ENCODE measurements around the gene TTC4. TPM values are rescaled to one million over a fixed set of nuclear protein-coding genes. Genes with fewer than 3 reads are reported as not detected.
"Not testable (repeated sequence)": the region's sequence is repeated elsewhere in the genome, so short reads cannot be mapped to it uniquely, and the experiment has no call there.

TTC4 gene
- total RNA-seq, 6 experiments from 2014 or later: 8.1 to 19.2 (median 10.0) TPM

DNA sequence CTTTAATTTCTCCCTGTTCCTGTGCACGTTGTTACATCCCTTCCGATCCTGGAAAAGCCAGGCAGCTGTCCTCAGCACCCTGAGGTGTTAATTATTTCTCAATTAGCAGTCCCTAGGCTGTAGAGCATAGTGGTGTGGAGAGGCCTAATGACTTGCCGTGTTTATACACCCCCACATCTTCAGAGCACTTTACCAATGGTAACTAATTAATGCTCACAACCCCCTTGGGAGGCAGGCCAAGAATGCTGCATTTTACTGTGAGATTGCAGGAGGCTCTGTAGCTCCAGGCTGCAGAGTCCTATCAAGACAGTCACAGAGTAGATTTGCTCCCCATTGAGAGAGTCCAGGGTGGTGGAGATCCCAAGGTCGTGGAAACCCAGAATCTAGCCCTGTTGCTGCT lies 51.1 kb downstream of the TTC4 start:
- DNase-seq (no peak), ATAC-seq (no peak)
- intact Hi-C loops (cut with DNase I): no loop called here
- Histone ChIP-seq H3K27me3 (no peaks in the 10 kb centered on the region), H3K27ac (no peak overlapping the region), H3K36me3 (no peaks in the 10 kb centered on the region), H3K4me3 (no peak overlapping the region), H3K4me1 (peaks cover 0 to 11% (median 0%) of the 10 kb centered on the region in 4 donors), H3K9me3 (no peaks in the 10 kb centered on the region)
- TF ChIP-seq POLR2A (IDR thresholded peaks at IDR 0.05): no peak
- WGBS (ENCODE audit: insufficient coverage, low coverage, low lambda C conversion rate, missing lambda C conversion rate): 17% methylated on average over 2 of the region's 4 CpGs

DNA sequence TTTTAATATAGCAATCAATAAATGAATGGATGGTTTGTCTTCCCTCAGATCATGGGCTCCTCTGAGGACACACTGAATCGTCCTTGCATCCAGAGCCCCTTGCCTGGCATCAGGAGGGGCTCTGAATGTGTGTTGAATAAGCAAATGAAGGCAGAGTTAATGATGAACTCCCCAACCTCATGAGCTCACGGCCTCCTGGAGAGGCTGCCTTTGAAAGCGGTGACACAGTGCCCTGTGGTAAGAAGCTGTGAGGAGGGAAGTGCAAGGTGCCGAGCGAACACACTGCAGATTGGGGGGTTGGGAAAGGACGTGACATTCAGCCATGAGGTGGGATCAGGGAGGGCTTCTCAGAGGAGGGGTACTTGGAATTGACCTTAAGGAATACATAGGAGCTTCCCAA lies 51.9 kb downstream of the TTC4 start:
- no peaks in the 10 kb centered on the region for H3K9me3 ChIP-seq
- H3K4me1 ChIP-seq: peaks cover 0 to 11% (median 0%) of the 10 kb centered on the region in 4 donors
- intact Hi-C loops (cut with DNase I): no loop called here
- DNase-seq: no peak
- 60% methylated on average over 3 of the region's 6 CpGs for WGBS (ENCODE audit: insufficient coverage, low coverage, low lambda C conversion rate, missing lambda C conversion rate)
- H3K36me3 ChIP-seq: no peaks in the 10 kb centered on the region
- no peaks in the 10 kb centered on the region for H3K27me3 ChIP-seq
- no peak overlapping the region for H3K27ac ChIP-seq
- no peak for ATAC-seq
- H3K4me3 ChIP-seq: no peak overlapping the region
- TF ChIP-seq POLR2A (IDR thresholded peaks at IDR 0.05): no peak
- TF ChIP-seq, protein P1, sequence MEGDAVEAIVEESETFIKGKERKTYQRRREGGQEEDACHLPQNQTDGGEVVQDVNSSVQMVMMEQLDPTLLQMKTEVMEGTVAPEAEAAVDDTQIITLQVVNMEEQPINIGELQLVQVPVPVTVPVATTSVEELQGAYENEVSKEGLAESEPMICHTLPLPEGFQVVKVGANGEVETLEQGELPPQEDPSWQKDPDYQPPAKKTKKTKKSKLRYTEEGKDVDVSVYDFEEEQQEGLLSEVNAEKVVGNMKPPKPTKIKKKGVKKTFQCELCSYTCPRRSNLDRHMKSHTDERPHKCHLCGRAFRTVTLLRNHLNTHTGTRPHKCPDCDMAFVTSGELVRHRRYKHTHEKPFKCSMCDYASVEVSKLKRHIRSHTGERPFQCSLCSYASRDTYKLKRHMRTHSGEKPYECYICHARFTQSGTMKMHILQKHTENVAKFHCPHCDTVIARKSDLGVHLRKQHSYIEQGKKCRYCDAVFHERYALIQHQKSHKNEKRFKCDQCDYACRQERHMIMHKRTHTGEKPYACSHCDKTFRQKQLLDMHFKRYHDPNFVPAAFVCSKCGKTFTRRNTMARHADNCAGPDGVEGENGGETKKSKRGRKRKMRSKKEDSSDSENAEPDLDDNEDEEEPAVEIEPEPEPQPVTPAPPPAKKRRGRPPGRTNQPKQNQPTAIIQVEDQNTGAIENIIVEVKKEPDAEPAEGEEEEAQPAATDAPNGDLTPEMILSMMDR (IDR thresholded peaks at IDR 0.05): no peak

DNA sequence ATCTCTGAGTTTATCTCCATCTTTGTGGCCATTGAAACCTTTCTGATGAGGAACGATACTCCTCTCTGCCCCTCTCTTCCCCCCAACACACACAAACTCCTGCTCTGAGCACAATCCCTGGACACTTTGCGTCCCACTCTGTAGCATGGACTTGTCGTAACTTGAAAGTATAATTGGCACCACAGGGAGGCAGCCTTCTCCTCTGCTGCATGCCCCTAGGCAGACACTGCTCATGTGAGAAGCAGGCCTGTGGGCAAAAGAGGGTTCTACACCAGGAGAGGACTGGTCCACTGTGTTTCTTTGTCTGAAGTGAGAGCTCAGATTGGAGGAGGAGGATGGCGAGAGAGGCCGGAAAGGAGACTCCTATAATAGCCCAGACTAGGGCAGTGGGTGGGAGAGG lies 52.4 kb downstream of the TTC4 start:
- no peak for ATAC-seq
- peaks cover 0 to 11% (median 0%) of the 10 kb centered on the region in 4 donors for H3K4me1 ChIP-seq
- intact Hi-C loops (cut with DNase I): no loop called here
- no peaks in the 10 kb centered on the region for H3K9me3 ChIP-seq
- no peak for DNase-seq
- no peak overlapping the region for H3K4me3 ChIP-seq
- TF ChIP-seq, protein P1 (IDR thresholded peaks at IDR 0.05): peak in 1 of 4 donors; percentile 15
- no peak for TF ChIP-seq POLR2A (IDR thresholded peaks at IDR 0.05)
- no peaks in the 10 kb centered on the region for H3K36me3 ChIP-seq
- no peaks in the 10 kb centered on the region for H3K27me3 ChIP-seq
- no peak overlapping the region for H3K27ac ChIP-seq
- WGBS (ENCODE audit: insufficient coverage, low coverage, low lambda C conversion rate, missing lambda C conversion rate): 54% methylated on average over 2 of the region's 5 CpGs

DNA sequence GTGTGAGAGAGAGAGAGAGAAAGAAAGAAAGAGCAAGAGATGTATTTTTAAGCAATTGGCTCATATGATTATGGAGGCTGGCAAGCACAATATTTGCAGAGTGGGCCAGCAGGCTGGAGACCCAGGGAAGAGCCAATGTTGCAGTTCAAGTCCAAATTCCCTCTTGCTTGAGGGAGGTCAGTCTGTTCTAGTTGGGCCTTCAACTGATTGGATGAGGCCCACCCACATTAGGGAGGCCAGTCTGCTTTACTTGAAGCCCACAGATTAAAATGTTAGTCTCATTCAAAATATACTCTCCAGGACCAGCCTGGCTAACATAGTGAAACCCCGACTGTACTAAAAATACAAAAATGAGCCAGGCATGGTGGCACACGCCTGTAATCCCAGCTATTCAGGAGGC lies 57.3 kb downstream of the TTC4 start:
- Histone ChIP-seq H3K36me3 (no peaks in the 10 kb centered on the region), H3K27ac (no peak overlapping the region), H3K9me3 (no peaks in the 10 kb centered on the region), H3K4me1 (no peaks in the 10 kb centered on the region), H3K27me3 (no peaks in the 10 kb centered on the region), H3K4me3 (no peak overlapping the region)
- TF ChIP-seq, protein P1 (IDR thresholded peaks at IDR 0.05): no peak
- TF ChIP-seq POLR2A (IDR thresholded peaks at IDR 0.05): no peak
- ATAC-seq: no peak
- DNase-seq: no peak
- intact Hi-C loops (cut with DNase I): no loop called here
- WGBS (ENCODE audit: insufficient coverage, low coverage, low lambda C conversion rate, missing lambda C conversion rate): no CpG with 5 or more reads among the region's 2 CpGs

DNA sequence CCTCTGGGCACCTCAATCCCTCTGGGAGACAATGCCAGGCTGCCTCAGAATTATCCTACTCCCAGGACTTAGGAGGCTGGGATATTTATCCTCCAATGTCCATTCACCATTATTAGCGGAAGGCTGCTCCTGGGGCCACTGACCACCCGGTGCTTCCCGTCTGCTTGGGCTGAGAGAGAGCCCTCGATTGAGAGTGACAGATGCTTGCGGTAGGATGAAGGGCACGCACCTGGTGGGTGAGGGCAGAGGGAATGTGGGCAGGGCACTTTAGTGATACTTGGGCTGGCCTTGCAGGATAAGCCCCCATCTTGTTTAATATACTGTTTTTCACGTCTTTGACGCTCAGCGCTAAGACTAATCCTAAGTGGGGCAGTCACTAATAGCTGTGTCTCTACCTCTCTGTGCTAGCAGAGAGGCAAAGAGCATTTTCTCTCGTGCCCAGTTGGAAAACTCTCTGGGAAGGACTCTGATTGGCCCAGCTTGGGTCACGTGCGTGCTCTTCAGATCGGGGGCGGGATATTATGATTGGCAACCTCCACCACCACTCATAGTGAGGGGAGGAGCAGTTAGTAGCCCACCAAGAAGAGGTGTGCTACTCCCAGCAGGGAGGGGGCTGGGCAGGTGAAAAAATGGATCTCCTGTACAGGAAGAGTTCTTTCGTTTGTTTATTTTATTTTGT lies 59.3 kb downstream of the TTC4 start:
- Histone ChIP-seq H3K27me3 (no peaks in the 10 kb centered on the region), H3K36me3 (no peaks in the 10 kb centered on the region), H3K27ac (no peak overlapping the region), H3K4me1 (no peaks in the 10 kb centered on the region), H3K9me3 (no peaks in the 10 kb centered on the region), H3K4me3 (no peak overlapping the region)
- DNase-seq (no peak), ATAC-seq (no peak)
- intact Hi-C loops (cut with DNase I): no loop called here
- WGBS (ENCODE audit: insufficient coverage, low coverage, low lambda C conversion rate, missing lambda C conversion rate): 72% methylated on average over 10 of the region's 15 CpGs
- no peak for TF ChIP-seq POLR2A (IDR thresholded peaks at IDR 0.05)
- TF ChIP-seq, protein P1 (IDR thresholded peaks at IDR 0.05): no peak

DNA sequence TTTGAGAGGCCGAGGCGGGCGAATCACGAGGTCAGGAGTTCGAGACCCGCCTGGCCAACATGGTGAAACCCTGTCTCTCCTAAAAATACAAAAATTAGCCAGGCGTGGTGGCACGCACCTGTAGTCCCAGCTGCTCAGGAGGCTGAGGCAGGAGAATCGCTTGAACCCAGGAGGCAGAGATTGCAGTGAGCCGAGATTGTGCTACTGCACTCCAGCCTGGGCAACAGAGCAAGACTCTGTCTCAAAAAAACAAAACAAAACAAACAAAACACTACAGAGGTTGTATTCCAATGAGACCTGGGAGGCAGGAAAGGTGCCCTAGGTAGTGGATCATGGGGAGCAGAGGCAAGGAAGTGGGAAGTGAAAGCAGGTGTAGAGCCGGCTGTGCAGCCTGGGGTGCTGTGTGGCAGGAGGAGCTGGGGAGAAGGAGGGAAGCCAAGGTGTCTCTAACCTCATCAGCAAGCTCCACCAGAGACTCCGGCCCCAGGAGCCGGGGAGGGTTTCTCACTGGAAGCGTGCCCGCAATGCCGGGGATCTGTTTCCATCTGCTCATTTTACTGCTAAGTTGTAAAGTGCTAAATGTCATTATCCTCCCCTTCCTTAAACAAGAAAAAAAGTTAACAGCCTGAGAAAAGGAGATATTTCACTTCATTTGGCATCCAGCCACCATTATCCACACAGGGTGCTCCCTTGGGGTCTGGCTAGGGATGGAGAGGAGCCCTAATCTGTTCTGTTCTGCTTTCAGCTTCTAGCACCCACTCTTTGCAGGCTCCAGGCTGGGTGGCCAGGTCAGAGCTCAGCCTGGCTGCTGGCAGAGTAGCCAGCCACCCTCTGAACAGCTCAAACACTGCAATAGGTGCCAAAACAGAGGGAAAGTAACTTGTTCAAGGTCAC lies 60.4 kb downstream of the TTC4 start:
- H3K27ac ChIP-seq; H3K27me3 ChIP-seq; H3K36me3 ChIP-seq; H3K9me3 ChIP-seq; DNase-seq; H3K4me1 ChIP-seq; intact Hi-C loops (cut with DNase I); H3K4me3 ChIP-seq: not testable (repeated sequence)
- WGBS (ENCODE audit: insufficient coverage, low coverage, low lambda C conversion rate, missing lambda C conversion rate): 84% methylated on average over 16 of the region's 16 CpGs
- ATAC-seq: peak; percentile 24 to 75 (median 36)
